PC-9 (cell line): ENCODE data around the gene MAP3K2. TPM values are rescaled to one million over a fixed set of nuclear protein-coding genes. Genes with fewer than 3 reads are reported as not detected.

Experiments
- BruUV-seq: library from RNA; stranded (reverse); fragments of 400-500 nt; replicated peaks from 2 replicates; lab custom pipeline; 2021; lab: Mats Ljungman, UMichigan
- CTCF ChIA-PET: fragments of 300-600 bp; sonication (Branson Sonifier 250); formaldehyde crosslinking; loops from one replicate; lab custom pipeline; 2022; ENCODE audit warnings: antibody characterized with exemption; lab: Charles Lee
- POLR2A ChIA-PET: fragments of 300-600 bp; sonication (Branson Sonifier 250); formaldehyde crosslinking; loops from one replicate; lab custom pipeline; 2022; ENCODE audit warnings: antibody characterized with exemption; ENCODE audit not compliant: unreplicated experiment; lab: Charles Lee
- DNase-seq, 2 experiments: peaks; one replicate each; pipeline versions ENCODE4 v3.0.0 to v3.0.0-alpha.2; 2015 to 2022; ENCODE audit warnings: mixed read lengths in 1 of 2
- H2AFZ ChIP-seq: fragments of 200-600 bp; sonication (generic); 2 replicates; pipeline ENCODE4 v1.8.1; 2017; ENCODE audit warnings: antibody characterized with exemption
- H3F3A ChIP-seq: fragments of 200-600 bp; sonication (generic); 2 replicates; pipeline ENCODE4 v1.8.1; 2017; ENCODE audit warnings: antibody characterized with exemption, mild to moderate bottlenecking, low read depth; ENCODE audit not compliant: insufficient read depth
- H3K27ac ChIP-seq: fragments of 200-600 bp; sonication (generic); 2 replicates; pipeline ENCODE4 v1.6.1; 2016; ENCODE audit warnings: mixed run types
- H3K27me3 ChIP-seq: fragments of 200-600 bp; sonication (generic); 2 replicates; pipeline ENCODE4 v1.6.1; 2016; ENCODE audit warnings: low read depth, mixed run types; ENCODE audit not compliant: insufficient read depth
- H3K36me3 ChIP-seq: fragments of 200-600 bp; sonication (generic); 2 replicates; pipeline ENCODE4 v1.6.1; 2016; ENCODE audit warnings: low read depth, mixed run types
- H3K4me1 ChIP-seq: fragments of 200-600 bp; sonication (generic); replicated peaks from 2 replicates; pipeline ENCODE4 v1.6.1; 2016; ENCODE audit warnings: mixed run types; ENCODE audit not compliant: insufficient read depth
- H3K4me2 ChIP-seq: fragments of 200-600 bp; sonication (generic); 2 replicates; pipeline ENCODE4 v1.6.1; 2017; ENCODE audit warnings: mixed run types
- H3K4me3 ChIP-seq: fragments of 200-600 bp; sonication (generic); 2 replicates; pipeline ENCODE4 v1.6.1; 2016; ENCODE audit warnings: mixed run types
- H3K79me2 ChIP-seq: fragments of 200-600 bp; sonication (generic); 2 replicates; pipeline ENCODE4 v1.6.1; 2017; ENCODE audit warnings: low read depth, mixed run types
- H3K9me2 ChIP-seq: fragments of 200-600 bp; sonication (generic); 2 replicates; pipeline ENCODE4 v1.8.1; 2017; ENCODE audit warnings: mild to moderate bottlenecking; ENCODE audit not compliant: insufficient read depth
- H3K9me3 ChIP-seq: fragments of 200-600 bp; sonication (generic); 2 replicates; pipeline ENCODE4 v1.8.1; 2016; ENCODE audit warnings: low read depth; ENCODE audit not compliant: insufficient read depth
- H4K20me1 ChIP-seq: fragments of 200-600 bp; sonication (generic); 2 replicates; pipeline ENCODE4 v1.8.1; 2017; ENCODE audit not compliant: insufficient read depth
- CTCF ChIP-seq: fragments of 200-600 bp; sonication (generic); conservative IDR thresholded peaks from 2 replicates; pipeline ENCODE4 v1.6.1; 2017; ENCODE audit warnings: mixed run types, antibody characterized with exemption, mild to moderate bottlenecking, moderate library complexity
- EZH2 ChIP-seq: fragments of 200-600 bp; sonication (generic); IDR thresholded peaks from 2 replicates; pipeline ENCODE4 v1.8.0; 2017; ENCODE audit warnings: antibody characterized with exemption, low read depth
- intact Hi-C: fragments of 100-400 bp; cut with micrococcal nuclease; formaldehyde crosslinking; loops from one replicate; pipeline ENCODE4 v1.10.0; 2022; ENCODE audit not compliant: unreplicated experiment
- total RNA-seq: library from RNA; stranded (reverse); gene quantifications from 2 replicates; pipeline ENCODE4 v1.2.3, GENCODE V29; 2021

Gene MAP3K2
- total RNA-seq, 1 experiment from 2014 or later = 81.2 TPM

GRCh38 chr2:127275356-127275755 is 112.4 kb downstream of the MAP3K2 start:
- no peaks in the 10 kb centered on the region for H3K9me3 ChIP-seq
- H3K27ac ChIP-seq = no peak overlapping the region
- no peak for TF ChIP-seq EZH2
- DNase-seq = no peak
- H3K4me1 ChIP-seq = no peaks in the 10 kb centered on the region
- no peaks in the 10 kb centered on the region; the same call in 1 of the 2 replicates for H3K79me2 ChIP-seq
- H3K36me3 ChIP-seq = peaks cover 74% of the 10 kb centered on the region
- H3K4me2 ChIP-seq = no peak overlapping the region
- H3K9me2 ChIP-seq = no peaks in the 10 kb centered on the region
- H3K4me3 ChIP-seq = no peak overlapping the region
- BruUV-seq = no TSS peak
- intact Hi-C loops = no loop called here
- CTCF ChIA-PET = no interaction called here
- H4K20me1 ChIP-seq = no peaks in the 10 kb centered on the region
- no peaks in the 10 kb centered on the region for H3K27me3 ChIP-seq
- POLR2A ChIA-PET = no interaction called here
- no peak overlapping the region for H2AFZ ChIP-seq
- H3F3A ChIP-seq = 0 out of 2 replicates have a peak, but pooled peaks cover 14% of the 10 kb centered on the region

- Histone ChIP-seq H3F3A (0 out of 2 replicates have a peak, but pooled peaks cover 10% of the 10 kb centered on the region), H3K4me1 (no peaks in the 10 kb centered on the region), H3K27ac (no peak overlapping the region), H2AFZ (no peak overlapping the region), H3K9me2 (no peaks in the 10 kb centered on the region), H3K36me3 (peaks cover 74% of the 10 kb centered on the region), H3K27me3 (no peaks in the 10 kb centered on the region), H3K79me2 (no peaks in the 10 kb centered on the region), H3K4me3 (no peak overlapping the region), H3K9me3 (no peaks in the 10 kb centered on the region), H4K20me1 (no peaks in the 10 kb centered on the region), H3K4me2 (no peak overlapping the region)
- peak; percentile 55 for TF ChIP-seq CTCF
- no peak for TF ChIP-seq EZH2
- ChIA-PET POLR2A (no interaction called here), CTCF (no interaction called here)
- BruUV-seq = no TSS peak
- intact Hi-C loops = no loop called here
- no peak for DNase-seq
These were observed 117.1 kb downstream of the MAP3K2 start for GRCh38 chr2:127270663-127271062.

GRCh38 chr2:127261804-127262406 is 125.9 kb downstream of the MAP3K2 start:
- H3K9me3 ChIP-seq = no peaks in the 10 kb centered on the region
- no peaks in the 10 kb centered on the region; the same call in 1 of the 2 replicates for H4K20me1 ChIP-seq
- DNase-seq = no peak
- no peaks in the 10 kb centered on the region for H3K79me2 ChIP-seq
- no peaks in the 10 kb centered on the region for H3K9me2 ChIP-seq
- ChIA-PET CTCF (no interaction called here), POLR2A (no interaction called here)
- H3K27me3 ChIP-seq = no peaks in the 10 kb centered on the region
- no peaks in the 10 kb centered on the region for H3K4me1 ChIP-seq
- no peak overlapping the region for H3K27ac ChIP-seq
- H3K36me3 ChIP-seq = peaks cover 31% of the 10 kb centered on the region
- no peak overlapping the region for H3K4me3 ChIP-seq
- TF ChIP-seq CTCF = no peak
- TF ChIP-seq EZH2 = no peak
- no peak overlapping the region for H3K4me2 ChIP-seq
- no TSS peak for BruUV-seq
- intact Hi-C loops = no loop called here
- H3F3A ChIP-seq = 0 out of 2 replicates have a peak, but pooled peaks cover 9% of the 10 kb centered on the region
- no peak overlapping the region for H2AFZ ChIP-seq
